H1 (cell line): ENCODE data around the gene LYPD6B. TPM values are rescaled to one million over a fixed set of nuclear protein-coding genes. Genes with fewer than 3 reads are reported as not detected.

Experiments
- CTCF ChIA-PET: fragments of 300-600 bp; sonication (Branson Sonifier 250); formaldehyde crosslinking; loops from one replicate; lab custom pipeline; 2021; ENCODE audit not compliant: partially characterized antibody; lab: Charles Lee
- POLR2A ChIA-PET: fragments of 300-600 bp; sonication (Branson Sonifier 250); formaldehyde crosslinking; loops from one replicate; lab custom pipeline; 2021; ENCODE audit warnings: inconsistent platforms; ENCODE audit not compliant: partially characterized antibody; lab: Charles Lee
- DNase-seq, 2 experiments: peaks; one replicate each; pipeline versions ENCODE4 v3.0.0 to v3.0.0-alpha.2; 2010 to 2022; ENCODE audit warnings: low spot score in 2 of 2, low read depth in 1 of 2, mixed read lengths in 1 of 2
- FAIRE-seq: peaks from 2 replicates; lab custom pipeline; 2011; peaks lifted over from hg19 to GRCh38; lab: Jason Lieb, UNC
- H2AFZ ChIP-seq: 2 replicates; pipeline ENCODE4 v1.8.1; 2012; ENCODE audit warnings: low read length, inconsistent platforms
- H2AK5ac ChIP-seq: 2 replicates; pipeline ENCODE4 v1.6.1; 2013; ENCODE audit warnings: low read depth, low read length
- H2BK120ac ChIP-seq: replicated peaks from 2 replicates; pipeline ENCODE3; 2013; ENCODE audit warnings: low read depth, low read length, inconsistent platforms
- H2BK12ac ChIP-seq: 2 replicates; pipeline ENCODE4 v1.6.1; 2013; ENCODE audit warnings: low read depth, low read length
- H2BK15ac ChIP-seq: 2 replicates; pipeline ENCODE4 v1.6.1; 2013; ENCODE audit warnings: low read length
- H2BK20ac ChIP-seq: 2 replicates; pipeline ENCODE4 v1.6.1; 2013; ENCODE audit warnings: low read length
- H2BK5ac ChIP-seq: 2 replicates; pipeline ENCODE4 v1.6.1; 2013; ENCODE audit warnings: low read depth, low read length
- H3K14ac ChIP-seq: 2 replicates; pipeline ENCODE4 v1.6.1; 2013; ENCODE audit warnings: inconsistent platforms; ENCODE audit not compliant: insufficient read length
- H3K18ac ChIP-seq: 2 replicates; pipeline ENCODE4 v1.6.1; 2013; ENCODE audit warnings: low read length; ENCODE audit errors: extremely low read depth
- H3K23ac ChIP-seq: 2 replicates; pipeline ENCODE4 v1.6.1; 2013; ENCODE audit warnings: inconsistent platforms; ENCODE audit not compliant: insufficient read length
- H3K23me2 ChIP-seq: 2 replicates; pipeline ENCODE4 v1.6.1; 2013; ENCODE audit warnings: low read depth, low read length
- H3K27ac ChIP-seq: 2 replicates; pipeline ENCODE4 v1.6.1; 2011; ENCODE audit warnings: low read depth, low read length, inconsistent platforms
- H3K27me3 ChIP-seq, 4 experiments: replicated peaks in 1 of 4; 1 replicate in 1 of 4; 2 replicates in 3 of 4; pipeline versions ENCODE4 v1.6.1 to v1.8.1; 2011 to 2013; ENCODE audit warnings: low read length in 3 of 4, mild to moderate bottlenecking in 3 of 4, inconsistent platforms in 2 of 4, mixed read lengths in 2 of 4, moderate library complexity in 1 of 4; ENCODE audit not compliant: control insufficient read depth in 3 of 4, insufficient read depth in 3 of 4; ENCODE audit errors: extremely low read depth in 1 of 4
- H3K36me3 ChIP-seq, 4 experiments: 2 replicates each; pipeline versions ENCODE4 v1.6.1 to v1.8.1; 2011 to 2013; ENCODE audit warnings: mild to moderate bottlenecking in 4 of 4, low read length in 3 of 4, moderate library complexity in 2 of 4, control low read depth in 1 of 4, inconsistent platforms in 1 of 4; ENCODE audit not compliant: insufficient read depth in 4 of 4, control insufficient read depth in 2 of 4
- H3K4ac ChIP-seq: replicated peaks from 2 replicates; pipeline ENCODE3; 2013; ENCODE audit warnings: low read length, low read depth, mixed read lengths, inconsistent platforms; ENCODE audit not compliant: insufficient read length
- H3K4me1 ChIP-seq, 4 experiments: replicated peaks in 1 of 4; 1 replicate in 1 of 4; 2 replicates in 3 of 4; pipeline versions ENCODE4 v1.6.1 to v1.8.1; 2011 to 2013; ENCODE audit warnings: low read length in 3 of 4, inconsistent platforms in 2 of 4, mixed read lengths in 1 of 4; ENCODE audit not compliant: insufficient read depth in 4 of 4, control insufficient read depth in 3 of 4
- H3K4me2 ChIP-seq, 2 experiments: 2 replicates each; pipeline versions ENCODE4 v1.6.1 to v1.8.1; 2011 to 2013; ENCODE audit warnings: low read depth in 2 of 2, low read length in 2 of 2, control low read depth in 1 of 2, inconsistent platforms in 1 of 2, mild to moderate bottlenecking in 1 of 2; ENCODE audit not compliant: insufficient read depth in 1 of 2
- H3K4me3 ChIP-seq, 4 experiments: fragments of 200-600, 300-600 bp in 1 of 4; sonication (generic), shearing (Covaris generic), sonication (Bioruptor Twin) in 1 of 4; 2 replicates each; pipeline versions ENCODE4 v1.5.1 to v1.8.1; 2011 to 2016; ENCODE audit warnings: low read length in 4 of 4, low read depth in 3 of 4, control low read depth in 2 of 4, inconsistent platforms in 2 of 4, mild to moderate bottlenecking in 2 of 4, mixed read lengths in 1 of 4, moderate library complexity in 1 of 4; ENCODE audit not compliant: insufficient read depth in 2 of 4; ENCODE audit errors: extremely low read depth in 1 of 4
- H3K56ac ChIP-seq: replicated peaks from 2 replicates; pipeline ENCODE3; 2013; ENCODE audit warnings: low read depth, mild to moderate bottlenecking, mixed read lengths, low read length, inconsistent platforms; ENCODE audit not compliant: insufficient read length
- H3K79me1 ChIP-seq: 2 replicates; pipeline ENCODE4 v1.6.1; 2013; ENCODE audit warnings: low read depth, low read length, control low read depth
- H3K79me2 ChIP-seq, 2 experiments: 2 replicates each; pipeline versions ENCODE4 v1.6.1 to v1.8.1; 2012 to 2013; ENCODE audit warnings: low read length in 2 of 2, mild to moderate bottlenecking in 2 of 2, inconsistent platforms in 1 of 2; ENCODE audit not compliant: insufficient read depth in 2 of 2, control insufficient read depth in 1 of 2
- H3K9ac ChIP-seq, 4 experiments: replicated peaks in 1 of 4; 1 replicate in 1 of 4; 2 replicates in 3 of 4; pipeline versions ENCODE4 v1.6.1 to v1.8.1; 2011 to 2013; ENCODE audit warnings: low read depth in 3 of 4, low read length in 3 of 4, control low read depth in 2 of 4, mild to moderate bottlenecking in 2 of 4, moderate library complexity in 2 of 4, inconsistent platforms in 1 of 4; ENCODE audit errors: extremely low read depth in 1 of 4
- H3K9me3 ChIP-seq, 2 experiments: 2 replicates each; pipeline versions ENCODE4 v1.6.1 to v1.8.1; 2012 to 2013; ENCODE audit warnings: mild to moderate bottlenecking in 2 of 2, moderate library complexity in 2 of 2, control low read depth in 1 of 2, inconsistent platforms in 1 of 2, low read depth in 1 of 2, low read length in 1 of 2, mixed read lengths in 1 of 2; ENCODE audit not compliant: insufficient read depth in 2 of 2
- H4K20me1 ChIP-seq, 2 experiments: replicated peaks in 1 of 2; 2 replicates each; pipeline versions ENCODE3 to v1.8.1; 2011 to 2013; ENCODE audit warnings: inconsistent platforms in 2 of 2, low read length in 2 of 2, mild to moderate bottlenecking in 1 of 2; ENCODE audit not compliant: insufficient read depth in 2 of 2, control insufficient read depth in 1 of 2
- H4K5ac ChIP-seq: 2 replicates; pipeline ENCODE4 v1.6.1; 2013; ENCODE audit warnings: low read length, low read depth, mixed read lengths, inconsistent platforms; ENCODE audit not compliant: insufficient read length
- H4K8ac ChIP-seq: 2 replicates; pipeline ENCODE4 v1.8.0; 2013; ENCODE audit warnings: mild to moderate bottlenecking, moderate library complexity, low read length, inconsistent platforms; ENCODE audit not compliant: insufficient read depth; ENCODE audit errors: extremely low read depth
- H4K91ac ChIP-seq: replicated peaks from 2 replicates; pipeline ENCODE3; 2013; ENCODE audit warnings: low read length, mixed read lengths, inconsistent platforms; ENCODE audit not compliant: insufficient read length
- ASH2L ChIP-seq: fragments of 200-600, 300-600 bp; sonication (generic); IDR thresholded peaks from one replicate; pipeline ENCODE4 v1.7.1; 2017; ENCODE audit warnings: low read length
- ATF2 ChIP-seq: IDR thresholded peaks from 2 replicates; pipeline ENCODE4 v1.6.1; 2012; ENCODE audit warnings: low read length, inconsistent platforms
- BRCA1 ChIP-seq: IDR thresholded peaks from 2 replicates; pipeline ENCODE4 v1.6.1; 2012; ENCODE audit warnings: low read depth, low read length, improper control_type of control experiment
- CHD1 ChIP-seq: IDR thresholded peaks from 2 replicates; pipeline ENCODE4 v1.6.1; 2012; ENCODE audit warnings: low read depth, low read length, improper control_type of control experiment
- CREB1 ChIP-seq: IDR thresholded peaks from 2 replicates; pipeline ENCODE4 v1.6.1; 2012; ENCODE audit warnings: inconsistent platforms
- KDM1A ChIP-seq: fragments of 200-600, 300-600 bp; sonication (generic); IDR thresholded peaks from 2 replicates; pipeline ENCODE4 v1.7.1; 2016; ENCODE audit warnings: mild to moderate bottlenecking, low read length, borderline replicate concordance
- NANOG ChIP-seq: IDR thresholded peaks from 2 replicates; pipeline ENCODE4 v1.6.1; 2011; ENCODE audit warnings: low read length, low read depth, mild to moderate bottlenecking, inconsistent platforms; ENCODE audit not compliant: insufficient read depth, poor library complexity, severe bottlenecking
- PHF8 ChIP-seq: fragments of 200-600 bp; sonication (generic); conservative IDR thresholded peaks from 2 replicates; pipeline ENCODE4 v1.7.1; 2012; ENCODE audit warnings: low read depth, mild to moderate bottlenecking, inconsistent platforms, low read length, moderate library complexity
- RXRA ChIP-seq: IDR thresholded peaks from 2 replicates; pipeline ENCODE4 v1.6.1; 2011; ENCODE audit warnings: low read depth, mild to moderate bottlenecking, low read length, moderate library complexity; ENCODE audit not compliant: insufficient read depth
- SIX5 ChIP-seq: IDR thresholded peaks from 2 replicates; pipeline ENCODE4 v1.6.1; 2011; ENCODE audit warnings: mild to moderate bottlenecking, low read depth, low read length
- TAF1 ChIP-seq: IDR thresholded peaks from 2 replicates; pipeline ENCODE4 v1.6.1; 2011; ENCODE audit warnings: mild to moderate bottlenecking, low read depth, low read length
- TAF7 ChIP-seq: optimal IDR thresholded peaks from 2 replicates; pipeline ENCODE3; 2011; ENCODE audit warnings: low read depth, mild to moderate bottlenecking, inconsistent platforms, low read length, moderate library complexity, borderline replicate concordance
- ZNF274 ChIP-seq: IDR thresholded peaks from 2 replicates; pipeline ENCODE4 v1.7.0; 2012; ENCODE audit warnings: low read length, borderline replicate concordance; ENCODE audit errors: extremely low read depth
- WGBS, 2 experiments: shearing (Covaris generic) in 1 of 2; methylation state at CpG; one replicate each; pipeline versions ENCODE4 v1.1.6 to v1.1.7; 2013 to 2015; ENCODE audit warnings: low lambda C conversion rate in 2 of 2, mixed read lengths in 2 of 2, inconsistent platforms in 1 of 2, low coverage in 1 of 2, missing lambda C conversion rate in 1 of 2; ENCODE audit not compliant: insufficient replicate concordance in 2 of 2, insufficient coverage in 1 of 2, insufficient read length in 1 of 2; ENCODE audit errors: extremely low coverage in 1 of 2, missing lambda C conversion rate in 1 of 2; 5-methylcytosine and 5-hydroxymethylcytosine counted together
- polyA plus RNA-seq, 7 experiments: library from polyadenylated mRNA; depleted of rRNA in 3 of 7; stranded (reverse) in 5 of 7; unstranded in 2 of 7; fragments of >200 nt in 5 of 7; fragments of 200-250 nt in 2 of 7; gene quantifications; 1 replicate in 5 of 7; 2 replicates in 1 of 7; 4 replicates in 1 of 7; pipeline versions ENCODE4 v1.2.1 to v1.2.3, GENCODE V29; 2011 to 2013; ENCODE audit warnings: missing spikeins in 2 of 7, mixed read lengths in 2 of 7
- total RNA-seq: library from RNA; stranded (reverse); fragmentation: NEBNext Ultra II Directional; extraction: Animal tissue kit (Norgen Biotek cat#: 25700); gene quantifications from 2 replicates; pipeline ENCODE4 v1.2.1, GENCODE V29; 2021

The LYPD6B gene
- total and polyA plus RNA-seq, 2 of the 8 experiments (the other 6 are each of a cell fraction or from before 2014, with no cell fraction given), result 2.2 to 3.5 TPM

GRCh38 chr2:149246186-149246585 is 207.7 kb downstream of the LYPD6B start:
- no peak overlapping the region for H4K91ac ChIP-seq
- no peaks in the 10 kb centered on the region for H3K36me3 ChIP-seq
- 96% methylated on average over 3 of the region's 3 CpGs; no CpG with 5 or more reads in 1 of the 2 experiments for WGBS, 2 experiments
- H3K4me1 ChIP-seq, result peaks cover 0 to 4% (median 0%) of the 10 kb centered on the region in 4 experiments; a peak in 1 of 7 replicates
- no peak overlapping the region for H3K4me3 ChIP-seq
- no peak overlapping the region for H2BK15ac ChIP-seq
- CTCF ChIA-PET, result interaction anchor here (1.0 to 1.4 kb wide), 3 partner anchors 36 to 205 kb away, joined by 3 to 5 read pairs (median 3); no protein-coding TSS in a partner anchor
- H2AK5ac ChIP-seq, result no peak overlapping the region
- H4K20me1 ChIP-seq, result no peaks in the 10 kb centered on the region
- H3K9ac ChIP-seq, result no peak overlapping the region
- no peak overlapping the region for H2BK20ac ChIP-seq
- no peak overlapping the region for H2BK5ac ChIP-seq
- no peak overlapping the region for H3K27ac ChIP-seq
- H3K79me2 ChIP-seq, result no peaks in the 10 kb centered on the region
- no peak overlapping the region for H3K4ac ChIP-seq
- H3K23me2 ChIP-seq, result no peaks in the 10 kb centered on the region
- no peak for DNase-seq
- POLR2A ChIA-PET, result no interaction called here
- no peak overlapping the region for H3K18ac ChIP-seq
- no peak overlapping the region for H3K56ac ChIP-seq
- 0 out of 2 replicates have a peak overlapping the region, but pooled peaks have one; percentile 30 for H2AFZ ChIP-seq
- H4K5ac ChIP-seq, result no peak overlapping the region
- H3K9me3 ChIP-seq, result no peaks in the 10 kb centered on the region
- no peak for FAIRE-seq
- no peak overlapping the region for H2BK12ac ChIP-seq
- H3K27me3 ChIP-seq, result no peaks in the 10 kb centered on the region
- H3K4me2 ChIP-seq, result no peak overlapping the region
- no peaks in the 10 kb centered on the region for H3K79me1 ChIP-seq
- no peak overlapping the region for H4K8ac ChIP-seq
- no peak overlapping the region for H3K23ac ChIP-seq
- no peak overlapping the region for H2BK120ac ChIP-seq
- H3K14ac ChIP-seq, result no peak overlapping the region
- TF ChIP-seq CHD1 (no peak), NANOG (no peak), BRCA1 (no peak), SIX5 (no peak), ATF2 (no peak), RXRA (no peak), ZNF274 (no peak), KDM1A (no peak), ASH2L (no peak), PHF8 (no peak), CREB1 (no peak), TAF7 (no peak), TAF1 (no peak)
